K562 (cell line): ENCODE data around the gene PARD3B. TPM values are rescaled to one million over a fixed set of nuclear protein-coding genes. Genes with fewer than 3 reads are reported as not detected.

ENCODE experiments used
- ATAC-seq: fragments of 200-7000 bp; cut with Tn5 transposase; 3 replicates; pipeline ENCODE4 v1.9.1; 2020; ENCODE audit warnings: moderate library complexity
- BruUV-seq: library from RNA; stranded (reverse); fragments of 400-500 nt; replicated peaks from 2 replicates; lab custom pipeline; 2021; lab: Mats Ljungman, UMichigan
- CTCF ChIA-PET: fragments of 300-600 bp; formaldehyde crosslinking; extraction: SDS; loops from one replicate; lab custom pipeline; 2021; ENCODE audit warnings: low intra/inter-chr PET ratio; lab: Yijun Ruan, JAX
- POLR2A ChIA-PET: fragments of 300-600, 350-650 bp; sonication (Branson Sonifier 250); formaldehyde crosslinking; extraction: SDS; loops from one replicate; lab custom pipeline; 2021; ENCODE audit warnings: antibody characterized with exemption, inconsistent platforms; lab: Yijun Ruan, JAX
- DNase-seq, 4 experiments: peaks; one replicate each; pipeline versions ENCODE4 v3.0.0 to v3.0.0-alpha.2; 2011 to 2018; ENCODE audit warnings: low spot score in 3 of 4, mixed read lengths in 3 of 4; ENCODE audit errors: extremely low read depth in 1 of 4
- FAIRE-seq: peaks from 2 replicates; lab custom pipeline; 2011; peaks lifted over from hg19 to GRCh38; lab: Jason Lieb, UNC
- H2AFZ ChIP-seq: 2 replicates; pipeline ENCODE4 v1.6.0; 2011; ENCODE audit warnings: low read depth, low read length, control low read depth, inconsistent platforms
- H3K27ac ChIP-seq: fragments of 200-600 bp; 3 replicates; pipeline ENCODE4 v1.8.0; 2011; ENCODE audit warnings: low read depth, mild to moderate bottlenecking, control low read depth, inconsistent platforms, low read length, moderate library complexity, mixed read lengths; ENCODE audit errors: extremely low read depth
- H3K27me3 ChIP-seq, 2 experiments: fragments of 300-600 bp in 1 of 2; 2 replicates in 1 of 2; 3 replicates in 1 of 2; pipeline versions ENCODE4 v1.6.0 to v1.8.0; 2011; ENCODE audit warnings: inconsistent platforms in 2 of 2, low read length in 2 of 2, mild to moderate bottlenecking in 1 of 2, mixed read lengths in 1 of 2, moderate library complexity in 1 of 2; ENCODE audit not compliant: control insufficient read depth in 2 of 2, insufficient read depth in 2 of 2
- H3K36me3 ChIP-seq: fragments of 300-600 bp; 3 replicates; pipeline ENCODE4 v1.8.0; 2011; ENCODE audit warnings: mild to moderate bottlenecking, low read length, inconsistent platforms; ENCODE audit not compliant: control insufficient read depth, insufficient read depth
- H3K4me1 ChIP-seq, 2 experiments: fragments of 200-600 bp in 1 of 2; replicated peaks in 1 of 2; 2 replicates in 1 of 2; 3 replicates in 1 of 2; pipeline versions ENCODE4 v1.5.1 to v1.8.0; 2011; ENCODE audit warnings: inconsistent platforms in 2 of 2, low read length in 2 of 2, mild to moderate bottlenecking in 1 of 2, mixed read lengths in 1 of 2, moderate library complexity in 1 of 2; ENCODE audit not compliant: control insufficient read depth in 2 of 2, insufficient read depth in 2 of 2
- H3K4me2 ChIP-seq: 2 replicates; pipeline ENCODE4 v1.6.1; 2011; ENCODE audit warnings: low read length, control low read depth, inconsistent platforms, mixed read lengths; ENCODE audit not compliant: insufficient read depth
- H3K4me3 ChIP-seq: fragments of 200-600 bp; sonication (generic), shearing (Covaris generic); 2 replicates; pipeline ENCODE4 v1.5.1; 2016; ENCODE audit warnings: control low read depth, inconsistent platforms
- H3K79me2 ChIP-seq: fragments of 200-600 bp; 3 replicates; pipeline ENCODE4 v1.8.0; 2011; ENCODE audit warnings: low read length, inconsistent platforms; ENCODE audit not compliant: control insufficient read depth, insufficient read depth
- H3K9ac ChIP-seq, 2 experiments: 2 replicates each; pipeline versions ENCODE4 v1.6.0 to v1.6.1; 2011; ENCODE audit warnings: low read depth in 2 of 2, low read length in 2 of 2, control low read depth in 1 of 2, inconsistent platforms in 1 of 2, mild to moderate bottlenecking in 1 of 2, mixed read lengths in 1 of 2; ENCODE audit not compliant: insufficient read depth in 1 of 2
- H3K9me1 ChIP-seq: one replicate; pipeline ENCODE4 v1.6.0; 2011; ENCODE audit warnings: inconsistent platforms, mild to moderate bottlenecking, low read length, moderate library complexity; ENCODE audit not compliant: control insufficient read depth, insufficient read depth
- H3K9me3 ChIP-seq: replicated peaks from 2 replicates; pipeline ENCODE4 v1.5.1; 2011; ENCODE audit warnings: low read depth, low read length, inconsistent platforms; ENCODE audit not compliant: control insufficient read depth, insufficient read depth
- H4K20me1 ChIP-seq: replicated peaks from 2 replicates; pipeline ENCODE4 v1.6.1; 2011; ENCODE audit warnings: low read length, inconsistent platforms, mixed read lengths; ENCODE audit not compliant: control insufficient read depth, insufficient read depth
- ARID3A ChIP-seq: IDR thresholded peaks from 2 replicates; pipeline ENCODE4 v1.6.1; 2012; ENCODE audit warnings: low read depth, low read length, improper control_type of control experiment, borderline replicate concordance
- ARNT ChIP-seq, 2 experiments: fragments of 450-650 bp; IDR thresholded peaks; 2 replicates each; pipeline ENCODE4 v1.6.1; 2016; ENCODE audit warnings: mild to moderate bottlenecking in 1 of 2
- BHLHE40 ChIP-seq: IDR thresholded peaks from 2 replicates; pipeline ENCODE4 v1.6.1; 2011; ENCODE audit warnings: low read length, improper control_type of control experiment
- CREB5 ChIP-seq: fragments of 250-450 bp; sonication (Bioruptor Pico); IDR thresholded peaks from 2 replicates; pipeline ENCODE4 v1.5.0; 2020; ENCODE audit warnings: mild to moderate bottlenecking
- CTBP1 ChIP-seq: fragments of 450-650 bp; IDR thresholded peaks from 2 replicates; pipeline ENCODE4 v1.6.1; 2016; ENCODE audit warnings: borderline replicate concordance
- CXXC5 ChIP-seq: fragments of 250-450 bp; sonication (Bioruptor Pico); IDR thresholded peaks from 2 replicates; pipeline ENCODE4 v1.8.0; 2022; ENCODE audit warnings: inconsistent platforms, mild to moderate bottlenecking, moderate library complexity
- ELF4 ChIP-seq: fragments of 450-650 bp; formaldehyde crosslinking; IDR thresholded peaks from 2 replicates; pipeline ENCODE4 v1.4.0; 2022; ENCODE audit warnings: missing genetic modification characterization
- FOXP4 ChIP-seq: sonication (generic); formaldehyde crosslinking; IDR thresholded peaks from 2 replicates; pipeline ENCODE4 v1.8.0; 2022; ENCODE audit warnings: mild to moderate bottlenecking, missing genetic modification reagents, borderline replicate concordance
- GATA2 ChIP-seq: sonication (generic); formaldehyde crosslinking; IDR thresholded peaks from 2 replicates; pipeline ENCODE4 v1.4.0; 2020; ENCODE audit warnings: mild to moderate bottlenecking, missing genetic modification reagents
- KAT7 ChIP-seq: sonication (generic); formaldehyde crosslinking; IDR thresholded peaks from 2 replicates; pipeline ENCODE4 v1.8.0; 2022; ENCODE audit warnings: missing genetic modification reagents, mild to moderate bottlenecking, borderline replicate concordance
- POLR3G ChIP-seq: IDR thresholded peaks from 2 replicates; pipeline ENCODE4 v1.6.1; 2011; ENCODE audit not compliant: insufficient read length, insufficient replicate concordance; ENCODE audit errors: extremely low read depth
- ZNF398 ChIP-seq: fragments of 250-450 bp; sonication (Bioruptor Pico); IDR thresholded peaks from 2 replicates; pipeline ENCODE4 v1.8.0; 2021; ENCODE audit warnings: moderate library complexity, mild to moderate bottlenecking, inconsistent platforms
- ZNF780A ChIP-seq: fragments of 250-450 bp; sonication (Bioruptor Pico); IDR thresholded peaks from 2 replicates; pipeline ENCODE4 v1.5.0; 2021; ENCODE audit warnings: mild to moderate bottlenecking
- WGBS: fragments of 100-300 bp; shearing (Covaris generic); methylation state at CpG from one replicate; pipeline ENCODE4 v1.1.6; 2016; ENCODE audit warnings: low coverage, mixed read lengths; ENCODE audit not compliant: insufficient coverage; ENCODE audit errors: missing lambda C conversion rate; 5-methylcytosine and 5-hydroxymethylcytosine counted together
- in situ Hi-C: fragments of 300-500 bp; cut with MboI; formaldehyde crosslinking; loops from 4 replicates; pipeline ENCODE4 v1.15.0; 2018; ENCODE audit warnings: inconsistent platforms, mixed read lengths
- intact Hi-C: fragments of 100-400 bp; cut with micrococcal nuclease; formaldehyde crosslinking; loops from 2 replicates; pipeline ENCODE4 v1.14.2; 2022
- polyA plus RNA-seq, 8 experiments: library from polyadenylated mRNA; depleted of rRNA in 4 of 8; stranded (reverse) in 5 of 8; unstranded in 3 of 8; fragments of >200 nt; fragmentation: Nextera tagmentation in 2 of 8; fragmentation: Illumina TruSeq in 1 of 8; extraction: Ambion mirVana in 2 of 8; extraction: Trizol in 1 of 8; gene quantifications; 2 replicates each; pipeline versions ENCODE4 v1.2.1 to v1.2.3, GENCODE V29; 2011 to 2014; ENCODE audit warnings: inconsistent platforms in 1 of 8, missing spikeins in 1 of 8
- total RNA-seq, 7 experiments: library from RNA; depleted of rRNA in 6 of 7; stranded (reverse); fragments of >200 nt in 6 of 7; fragmentation: Illumina TruSeq in 2 of 7; extraction: Trizol in 2 of 7; gene quantifications; 2 replicates each; pipeline versions ENCODE4 v1.2.1 to v1.2.3, GENCODE V29; 2011 to 2021; ENCODE audit warnings: low replicate concordance in 1 of 7

PARD3B gene
- total and polyA plus RNA-seq, 9 of the 15 experiments (the other 6 are each of a cell fraction or from before 2014, with no cell fraction given) = 0.15 to 3.0 (median 1.1) TPM

- no TSS peak for BruUV-seq
- H3K4me1 ChIP-seq = no peaks in the 10 kb centered on the region
- ATAC-seq (no peak), FAIRE-seq (no peak), DNase-seq (no peak)
- no peaks in the 10 kb centered on the region for H3K36me3 ChIP-seq
- CTCF ChIA-PET = no interaction called here
- WGBS = no CpG with 5 or more reads among the region's 1 CpG
- H3K9me3 ChIP-seq = no peaks in the 10 kb centered on the region
- H3K9me1 ChIP-seq = no peaks in the 10 kb centered on the region
- intact Hi-C loops = no loop called here
- no peaks in the 10 kb centered on the region for H3K79me2 ChIP-seq
- POLR2A ChIA-PET = no interaction called here
- H2AFZ ChIP-seq = no peak overlapping the region
- no peak overlapping the region for H3K27ac ChIP-seq
- no peaks in the 10 kb centered on the region for H4K20me1 ChIP-seq
- H3K27me3 ChIP-seq = no peaks in the 10 kb centered on the region
- H3K4me2 ChIP-seq = no peak overlapping the region
- H3K4me3 ChIP-seq = no peak overlapping the region
- H3K9ac ChIP-seq = no peak overlapping the region
- in situ Hi-C loops = no loop called here
- TF ChIP-seq ZNF780A (CRISPR knock-in tag) = no peak
- no peak for TF ChIP-seq CTBP1
- TF ChIP-seq POLR3G = no peak
- TF ChIP-seq GATA2 (CRISPR knock-in tag) = no peak
- TF ChIP-seq FOXP4 (CRISPR knock-in tag) = no peak
- no peak for TF ChIP-seq ARID3A
- no peak for TF ChIP-seq ELF4
- no peak for TF ChIP-seq ZNF398 (CRISPR knock-in tag)
- TF ChIP-seq ARNT (IDR thresholded peaks at IDR 0.05) = no peak
- TF ChIP-seq BHLHE40 = no peak
- no peak for TF ChIP-seq KAT7
- TF ChIP-seq CREB5 (CRISPR knock-in tag) = no peak
- TF ChIP-seq CXXC5 (CRISPR knock-in tag) = no peak
Measured at GRCh38 chr2:205627085-205627484, 1081.8 kb downstream of the PARD3B start.
